M059J (cell line): Measurements from ENCODE around the gene AHRR. TPM values are rescaled to one million over a fixed set of nuclear protein-coding genes. Genes with fewer than 3 reads are reported as not detected.
A peak's percentile ranks its signal among the peaks of the same experiment; 100 is the strongest.
"Not testable (repeated sequence)": the region's sequence is repeated elsewhere in the genome, so short reads cannot be mapped to it uniquely, and the experiment has no call there.

Source experiments
- DNase-seq: peaks from one replicate; pipeline ENCODE4 v3.0.0-alpha.2; 2012; ENCODE audit warnings: low read depth
- total RNA-seq: library from RNA; depleted of rRNA; stranded (reverse); fragments of >200 nt; shearing (Covaris generic); gene quantifications from 2 replicates; pipeline ENCODE4 v1.2.3, GENCODE V29; 2014

The AHRR gene
- total RNA-seq, 1 experiment from 2014 or later: 50.6 TPM

DNA sequence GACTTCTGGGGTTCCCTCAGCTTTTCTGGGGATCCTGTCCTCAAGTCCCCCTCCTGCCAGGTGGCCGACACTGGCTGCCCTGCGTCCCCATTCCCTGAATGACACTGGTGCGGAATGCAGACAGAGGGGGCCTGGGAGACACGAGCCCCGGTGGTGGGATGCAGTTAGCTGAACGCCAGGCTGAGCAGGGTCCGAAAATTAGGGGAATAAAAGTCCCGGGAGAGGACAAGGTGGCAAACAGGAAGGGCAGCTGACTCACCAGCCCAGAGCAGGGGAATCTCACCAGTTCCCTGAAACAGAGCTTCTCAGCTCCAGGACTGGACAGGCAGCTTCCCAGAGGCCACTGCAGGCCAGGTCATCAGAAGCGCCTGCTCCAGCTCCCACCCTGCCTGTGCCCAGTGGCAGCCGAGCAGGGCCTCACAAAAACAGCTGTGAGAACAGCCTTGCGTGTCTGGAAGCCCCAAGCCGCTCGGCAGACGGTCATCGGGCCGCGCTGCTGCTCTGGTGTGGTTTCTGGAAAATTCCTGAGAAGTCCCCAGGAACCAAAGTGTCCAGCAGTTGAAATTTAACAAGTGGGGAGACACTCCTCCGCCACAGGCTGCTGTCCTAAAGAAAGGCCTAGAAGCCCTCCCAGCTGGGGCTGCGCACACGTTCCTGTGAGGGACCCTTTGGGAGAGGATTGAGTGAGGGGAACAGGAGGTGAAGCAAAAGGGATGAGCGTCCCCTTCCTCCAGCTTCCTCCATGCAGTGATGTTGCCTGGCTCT, 73.8 kb downstream of the AHRR start:
- DNase-seq: peak; percentile 94

DNA sequence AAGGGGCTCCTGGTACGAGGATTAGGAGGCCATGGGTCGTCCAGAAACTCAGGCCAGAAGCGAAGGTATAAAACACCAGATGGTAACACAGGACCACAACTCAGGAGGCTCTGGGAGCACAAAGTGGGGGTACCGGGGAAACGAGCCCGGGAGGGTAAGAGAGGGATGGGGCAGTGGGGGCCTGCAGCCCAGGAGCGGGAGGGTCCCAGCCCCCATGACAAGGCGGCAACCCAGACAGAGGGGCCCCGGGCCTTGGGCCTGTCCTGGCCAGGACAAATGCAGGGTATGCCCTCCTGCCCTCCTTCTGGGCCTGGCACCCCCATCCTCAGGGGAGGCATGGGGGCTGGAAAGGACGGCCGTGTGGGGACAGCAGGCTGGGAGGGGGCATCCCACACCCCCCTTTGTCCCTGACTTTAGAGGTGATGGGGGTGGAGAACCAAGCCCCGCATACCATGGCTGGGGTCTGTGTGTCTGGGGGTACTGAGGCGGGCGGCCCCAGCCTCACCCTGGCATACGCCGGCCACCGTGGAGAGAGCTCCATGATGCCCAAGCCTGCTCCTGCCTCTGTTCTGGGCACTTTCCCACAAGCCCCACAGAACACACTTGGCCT, 74.5 kb downstream of the AHRR start:
- DNase-seq: no peak

DNA sequence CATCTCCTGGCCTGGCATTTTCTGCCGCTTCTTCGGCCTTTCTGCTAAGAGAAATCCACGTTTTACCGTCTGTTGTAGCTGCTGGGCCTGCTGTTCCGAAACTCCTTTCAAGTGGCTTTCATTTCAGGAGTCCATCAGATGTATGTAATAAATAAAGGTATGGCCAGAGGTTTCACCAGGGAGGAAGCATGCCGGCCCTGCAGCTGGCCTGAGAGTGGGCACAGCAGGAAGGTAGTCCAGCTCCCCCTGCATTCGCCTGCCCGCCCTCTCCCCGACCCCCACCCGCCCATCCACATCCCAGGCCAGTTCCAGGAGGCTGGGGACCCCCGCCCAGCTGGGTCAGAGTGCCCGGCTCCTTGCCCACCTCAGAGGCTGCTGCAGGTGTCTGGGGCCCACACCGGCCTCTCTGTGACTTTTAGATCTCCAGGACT, 75.0 kb downstream of the AHRR start:
- no peak for DNase-seq

DNA sequence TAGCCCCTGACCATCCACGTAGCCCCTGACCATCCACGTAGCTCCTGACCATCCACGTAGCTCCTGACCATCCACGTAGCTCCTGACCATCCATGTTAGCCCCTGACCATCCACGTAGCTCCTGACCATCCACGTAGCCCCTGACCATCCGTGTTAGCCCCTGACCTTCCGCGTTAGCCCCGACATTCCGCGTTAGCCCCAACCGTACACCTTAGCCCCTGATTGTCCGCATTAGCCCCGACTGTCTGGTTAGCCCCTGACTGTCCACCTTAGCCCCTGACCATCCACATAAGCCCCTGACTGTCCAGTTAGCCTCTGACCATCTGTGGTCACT, 76.6 kb downstream of the AHRR start:
- not testable (repeated sequence) for DNase-seq

DNA sequence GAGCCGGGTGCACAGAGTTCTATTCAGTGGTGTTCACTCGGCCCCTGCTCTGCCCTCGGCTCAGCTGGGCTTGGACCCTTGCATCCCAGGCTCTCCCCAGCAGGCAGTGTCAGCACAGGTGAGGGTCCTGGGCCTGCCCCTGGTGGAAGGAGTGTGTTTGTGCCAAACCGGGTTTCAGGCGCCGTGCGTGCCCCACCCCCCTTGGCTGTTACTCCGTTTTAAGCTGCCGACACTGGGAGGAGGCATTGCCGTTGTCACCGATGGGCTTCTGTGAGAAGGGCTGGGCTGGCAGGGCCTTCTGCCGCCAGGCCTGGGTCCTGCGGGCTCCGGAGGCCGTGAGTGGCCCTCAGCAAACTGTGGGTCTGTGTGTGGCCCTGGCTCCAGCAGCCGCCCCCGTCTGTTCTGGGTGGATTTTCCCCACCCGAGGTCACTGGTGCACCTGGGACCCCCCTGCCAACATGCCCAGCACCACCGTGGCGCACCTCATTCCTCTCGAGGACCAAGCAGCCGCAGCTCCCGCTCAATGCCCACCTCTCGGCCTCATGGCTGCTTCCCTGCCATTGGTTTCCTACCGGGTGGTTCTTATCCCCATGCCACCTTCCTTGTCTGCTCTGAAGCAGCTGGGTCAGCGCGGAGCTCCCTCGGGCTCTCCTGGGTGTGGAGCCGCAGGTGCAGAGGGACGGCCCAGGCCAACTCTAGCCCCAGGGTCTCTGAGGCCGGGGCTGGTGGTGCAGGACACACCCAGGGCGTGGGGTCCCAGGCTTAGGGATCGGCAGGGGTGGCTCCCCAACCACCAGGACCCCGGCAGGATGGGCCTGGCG, 77.2 kb downstream of the AHRR start:
- no peak for DNase-seq

DNA sequence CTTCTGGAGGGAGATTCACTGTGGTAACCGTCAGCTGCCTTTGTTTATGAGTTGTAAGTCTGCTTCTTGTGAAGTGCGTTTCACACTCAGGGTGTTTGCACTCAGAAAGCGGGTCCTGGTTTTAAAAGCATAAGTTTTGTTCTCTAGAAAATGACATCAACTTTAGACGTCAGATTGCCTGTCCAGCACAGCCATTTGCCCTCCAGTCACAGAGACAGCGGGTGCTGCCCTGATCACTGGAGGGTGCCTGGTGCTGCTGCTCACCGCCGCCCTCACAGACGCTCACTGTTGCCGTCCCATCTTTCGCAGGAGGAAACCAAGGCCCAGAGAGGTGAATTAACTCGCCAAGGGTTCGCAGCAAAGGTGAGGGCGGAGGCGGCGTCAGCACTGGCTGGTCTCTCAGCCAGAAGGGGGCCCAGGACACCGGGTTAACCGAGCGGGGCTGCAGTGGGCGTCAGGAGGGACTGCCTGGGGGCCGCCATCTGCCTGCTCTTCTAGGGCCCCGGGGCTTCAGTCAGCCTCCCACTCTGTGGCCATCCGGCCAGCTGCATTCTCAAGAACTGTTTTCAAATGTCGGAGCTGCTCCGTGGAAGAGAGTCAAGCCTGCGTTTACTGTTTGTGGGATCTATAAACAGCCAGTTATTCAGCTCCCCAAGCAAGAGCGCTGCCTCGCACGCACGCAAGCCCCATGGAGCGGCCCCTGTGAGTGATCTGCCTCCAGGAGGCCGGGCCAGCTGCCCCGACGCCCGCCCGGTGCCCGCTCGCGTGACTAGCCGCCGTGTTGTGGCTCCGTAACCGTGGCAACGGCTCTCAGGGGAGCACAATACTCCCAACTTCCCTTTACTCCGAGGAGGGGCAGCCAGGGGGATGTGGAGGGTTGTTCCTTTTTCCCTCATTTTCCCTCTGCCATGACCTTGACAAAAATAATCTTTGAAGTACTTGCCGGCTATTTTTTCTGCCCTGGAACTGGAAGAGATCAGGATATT, 78.1 kb downstream of the AHRR start:
- peak; percentile 99 for DNase-seq

DNA sequence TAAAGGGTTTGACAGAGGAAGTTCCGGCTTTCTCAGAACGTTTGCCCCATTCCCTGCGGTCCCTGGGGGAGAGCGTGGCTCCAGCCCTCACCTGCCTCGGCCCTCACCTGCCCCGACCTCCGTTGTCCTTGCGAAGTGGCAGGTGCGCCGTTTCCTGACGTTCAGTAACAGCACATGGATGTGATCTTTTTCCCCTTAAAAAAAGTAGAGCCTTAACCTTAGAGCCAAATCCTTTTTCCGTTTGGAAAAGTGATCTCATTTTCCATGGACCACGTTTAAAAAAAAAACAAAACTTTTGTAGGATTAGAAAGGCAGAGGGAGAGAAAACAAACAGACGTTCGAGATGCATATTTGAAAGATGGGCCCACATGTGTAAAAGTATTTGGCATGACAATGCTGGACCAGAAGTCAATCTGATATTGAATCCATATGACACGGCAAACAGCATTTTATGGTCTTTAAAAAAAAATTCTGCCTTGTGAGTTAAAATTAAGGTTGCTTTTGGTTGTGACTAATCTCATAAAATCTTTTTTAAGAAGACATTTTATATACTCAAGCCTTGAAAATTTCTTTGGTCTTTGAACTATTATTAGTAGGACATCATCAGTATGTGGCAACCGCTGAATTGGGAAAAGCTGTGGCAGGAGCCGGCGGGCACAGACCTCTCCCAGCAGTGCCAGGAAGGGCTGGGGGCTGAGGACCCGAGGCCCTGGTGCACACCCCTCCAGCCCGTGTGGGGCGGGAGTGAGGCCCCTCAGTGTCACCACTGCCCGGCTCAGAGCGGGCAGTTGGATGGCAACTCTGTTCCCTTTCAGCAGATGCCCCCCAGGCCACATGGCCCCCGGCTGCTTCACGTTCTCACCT, 79.0 kb downstream of the AHRR start:
- peak; percentile 74 for DNase-seq

DNA sequence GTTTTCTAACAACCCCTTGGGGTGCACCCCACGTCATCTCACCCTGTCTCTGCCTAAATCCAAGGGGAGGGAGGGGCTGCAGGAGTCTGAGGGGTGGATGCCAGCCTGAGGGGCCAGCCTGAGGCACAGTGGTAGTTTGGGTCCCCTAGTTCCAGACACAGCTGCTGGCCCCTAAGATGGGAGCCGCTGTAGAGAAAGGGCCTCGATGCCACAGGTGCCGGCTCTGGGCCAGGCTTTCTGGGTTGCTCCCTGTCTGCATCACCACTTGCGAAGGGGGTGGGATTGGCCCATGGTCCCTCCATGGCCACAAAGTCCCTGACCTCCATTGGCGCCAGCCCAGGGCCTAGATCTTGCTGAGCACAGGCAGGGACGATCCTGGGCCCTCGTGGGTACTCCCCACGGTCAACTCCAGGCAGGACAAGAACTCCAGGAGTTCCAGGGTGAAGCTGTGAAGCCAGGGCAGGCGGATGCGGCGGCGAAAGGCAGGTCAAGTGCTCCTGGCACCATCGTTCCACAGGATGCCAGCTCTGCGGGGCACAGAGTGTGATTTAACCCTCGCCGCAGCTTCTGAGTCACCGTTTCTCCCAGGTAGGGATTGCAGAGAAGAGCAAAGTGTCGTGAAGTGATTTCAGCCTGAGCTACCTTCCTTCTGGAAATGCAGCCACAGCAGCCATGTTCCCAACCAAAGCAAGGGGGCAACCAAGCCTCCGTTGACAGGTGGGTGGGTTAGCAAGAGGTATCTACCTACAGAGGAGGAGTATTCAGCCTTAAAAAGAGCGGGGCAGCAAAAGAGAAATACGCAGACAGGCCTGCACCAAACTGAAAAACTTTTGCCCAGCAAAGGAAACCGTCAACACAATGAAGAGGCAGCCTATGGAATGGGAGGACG, 79.9 kb downstream of the AHRR start:
- DNase-seq: no peak

DNA sequence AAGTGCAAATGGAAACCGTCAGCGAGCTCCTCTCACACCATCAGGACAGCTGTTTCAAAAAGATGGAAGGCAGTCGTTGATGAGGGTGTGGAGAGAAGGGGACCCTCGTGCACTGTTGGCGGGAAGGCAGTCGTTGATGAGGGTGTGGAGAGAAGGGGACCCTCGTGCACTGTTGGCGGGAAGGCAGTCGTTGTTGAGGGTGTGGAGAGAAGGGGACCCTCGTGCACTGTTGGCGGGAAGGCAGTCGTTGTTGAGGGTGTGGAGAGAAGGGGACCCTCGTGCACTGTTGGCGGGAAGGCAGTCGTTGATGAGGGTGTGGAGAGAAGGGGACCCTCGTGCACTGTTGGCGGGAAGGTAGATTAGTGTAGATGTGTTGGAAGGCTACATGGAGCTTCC, 80.7 kb downstream of the AHRR start:
- DNase-seq: not testable (repeated sequence)

DNA sequence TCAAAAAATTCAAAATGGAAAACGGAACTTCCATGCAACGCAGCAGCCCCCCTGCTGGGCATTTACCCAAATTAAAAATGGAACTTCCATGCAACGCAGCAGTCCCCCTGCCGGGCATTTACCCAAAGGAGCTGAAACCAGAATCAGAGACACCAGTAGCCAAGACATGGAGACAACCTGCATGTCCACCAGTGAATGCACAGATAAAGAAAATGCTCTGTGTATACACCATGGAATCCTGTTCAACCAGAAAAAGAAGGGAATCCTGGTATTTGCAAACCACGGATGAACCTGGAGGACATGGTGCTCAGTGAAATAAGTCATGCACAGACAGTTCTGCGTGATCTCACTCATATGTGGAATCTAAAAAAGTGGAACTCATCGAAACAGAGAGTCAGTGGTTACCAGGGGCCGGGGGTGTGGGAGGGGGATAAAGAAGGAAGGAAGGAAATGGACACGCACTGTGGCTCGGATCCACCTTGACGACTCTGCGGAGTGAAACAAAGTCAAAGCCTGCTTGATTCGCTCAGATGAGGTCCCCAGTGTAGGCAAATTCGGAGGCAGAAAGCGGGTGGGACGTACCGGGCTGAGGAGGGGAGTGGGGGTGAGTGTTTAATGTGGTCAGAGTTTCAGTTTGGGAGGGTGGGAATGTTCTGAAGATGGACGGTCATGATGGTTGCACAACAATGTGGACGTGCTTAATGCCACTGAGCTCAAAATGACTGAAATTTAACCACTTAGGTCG, 81.3 kb downstream of the AHRR start:
- DNase-seq: no peak

DNA sequence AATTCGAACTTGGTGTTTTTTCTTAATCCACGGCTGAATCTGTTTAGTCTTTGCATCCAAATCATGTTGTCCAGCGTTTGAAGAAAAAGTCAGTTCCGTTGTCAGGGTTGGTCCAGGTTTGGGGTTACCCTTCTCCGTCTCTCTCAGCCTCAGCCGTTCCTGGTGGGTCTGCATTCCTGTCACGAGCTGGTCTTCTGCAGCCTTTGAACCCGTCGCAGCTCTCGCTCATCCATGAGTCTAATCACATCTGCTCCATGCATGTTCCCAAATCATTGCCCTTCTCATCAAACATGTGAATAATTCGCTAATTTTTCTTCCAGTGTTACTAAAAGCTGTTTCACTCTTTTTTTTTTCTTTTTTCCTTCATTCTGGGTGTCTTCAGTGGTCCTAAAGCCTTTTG, 82.5 kb downstream of the AHRR start:
- no peak for DNase-seq

DNA sequence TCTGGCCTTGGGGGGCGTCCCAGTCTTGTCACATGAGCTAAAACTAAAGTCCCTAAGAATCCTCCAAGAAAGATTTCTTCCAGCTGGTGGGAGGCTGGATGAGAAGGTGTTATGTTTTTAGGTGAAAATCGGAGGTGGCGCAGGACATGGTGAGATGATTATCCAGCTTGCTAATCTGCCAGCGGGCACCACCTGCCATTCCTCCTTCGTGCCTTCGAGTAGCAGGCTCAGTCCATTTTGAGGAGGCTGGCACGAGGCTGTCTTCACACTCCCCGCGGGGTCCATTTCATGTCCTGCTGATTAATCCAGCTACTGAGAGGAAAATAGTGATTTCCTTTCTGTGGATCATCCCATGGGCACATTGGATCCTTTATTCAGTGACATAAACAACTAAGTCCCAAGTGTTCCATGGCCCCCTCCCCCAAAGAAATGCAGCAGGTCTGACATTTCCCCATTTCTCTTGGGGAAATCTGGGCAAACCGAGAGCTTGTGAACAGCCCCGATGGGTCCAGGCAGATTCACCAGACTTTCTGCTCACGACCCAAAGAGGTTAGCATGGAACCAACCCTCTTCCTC, 83.2 kb downstream of the AHRR start:
- no peak for DNase-seq

DNA sequence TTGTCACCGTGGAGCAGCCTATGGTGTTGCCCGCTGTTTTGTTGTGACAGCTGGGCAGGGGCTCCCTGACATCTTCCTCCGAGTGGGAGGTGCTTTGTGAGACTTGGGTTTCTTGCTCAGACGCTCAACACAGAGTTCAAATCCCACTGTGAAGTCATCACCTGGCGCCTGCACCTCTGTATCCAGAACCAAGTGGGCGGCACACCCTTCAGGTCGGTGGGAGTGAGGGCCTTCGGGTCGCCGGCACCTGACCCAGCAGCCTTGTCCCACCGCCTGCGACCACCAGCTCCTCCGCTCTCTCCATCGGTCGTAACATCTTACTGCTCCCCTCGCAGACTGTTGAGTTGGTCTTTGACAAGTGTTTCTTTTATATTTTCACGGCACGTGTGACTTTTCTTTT, 83.9 kb downstream of the AHRR start:
- no peak for DNase-seq

DNA sequence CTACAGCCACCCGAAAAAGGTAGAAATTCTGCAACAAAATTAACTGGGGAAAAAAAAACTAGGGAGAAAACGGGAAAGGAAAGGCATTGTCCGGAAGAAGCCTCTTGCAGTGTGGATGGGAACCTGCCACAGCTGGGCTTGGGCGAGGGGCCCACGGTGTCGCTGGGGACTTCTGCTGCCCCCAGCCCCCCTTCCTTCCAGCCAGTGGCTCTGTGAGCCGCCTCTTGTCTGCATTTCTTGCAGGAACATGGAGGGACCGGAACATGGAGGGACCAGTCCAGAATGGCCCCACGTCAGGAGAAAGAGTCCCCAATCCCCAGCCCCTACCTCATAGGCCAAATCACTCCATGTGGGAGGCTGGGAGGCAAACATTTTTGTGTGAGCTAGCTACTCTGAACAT, 84.5 kb downstream of the AHRR start:
- no peak for DNase-seq

DNA sequence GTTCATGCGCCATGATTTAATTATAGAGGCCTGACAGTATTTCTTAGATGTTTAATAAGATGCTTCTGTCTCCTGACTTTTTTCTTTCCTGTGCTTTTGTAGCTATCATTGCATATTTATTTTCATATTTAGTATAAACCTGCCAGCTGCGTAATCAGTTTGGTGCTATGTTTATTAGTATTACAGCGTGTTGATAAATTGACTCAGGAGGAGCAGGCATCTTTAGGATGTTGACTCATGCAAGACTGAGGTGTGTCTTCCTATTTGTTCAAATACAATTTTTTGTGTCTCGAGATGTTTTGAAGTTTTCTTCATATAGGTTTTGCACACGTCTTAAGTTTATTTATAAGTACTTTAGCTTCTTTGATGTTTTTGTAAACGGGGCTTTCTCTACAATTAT, 85.5 kb downstream of the AHRR start:
- no peak for DNase-seq

DNA sequence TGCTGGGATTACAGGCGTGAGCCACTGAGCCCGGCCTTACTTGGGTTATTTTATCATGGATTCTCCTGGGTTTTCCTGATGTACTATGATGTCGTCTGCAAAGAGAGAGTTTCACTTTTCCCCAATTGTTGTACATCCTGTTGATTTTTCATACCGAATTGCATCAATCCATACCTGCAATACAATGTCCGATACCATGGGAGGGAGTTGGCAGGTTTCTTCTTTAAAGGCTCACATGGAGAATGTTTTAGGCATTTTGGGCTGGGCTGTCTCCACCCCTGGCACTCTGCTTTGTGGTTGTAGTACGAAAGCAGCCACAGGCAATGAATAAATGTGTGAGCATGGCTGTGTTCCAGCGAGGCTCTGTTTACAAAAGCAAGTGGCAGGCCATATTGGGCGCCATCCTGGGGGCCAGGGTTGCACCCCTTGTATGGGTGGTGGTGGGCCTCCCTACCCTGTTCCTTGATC, 86.3 kb downstream of the AHRR start:
- no peak for DNase-seq

DNA sequence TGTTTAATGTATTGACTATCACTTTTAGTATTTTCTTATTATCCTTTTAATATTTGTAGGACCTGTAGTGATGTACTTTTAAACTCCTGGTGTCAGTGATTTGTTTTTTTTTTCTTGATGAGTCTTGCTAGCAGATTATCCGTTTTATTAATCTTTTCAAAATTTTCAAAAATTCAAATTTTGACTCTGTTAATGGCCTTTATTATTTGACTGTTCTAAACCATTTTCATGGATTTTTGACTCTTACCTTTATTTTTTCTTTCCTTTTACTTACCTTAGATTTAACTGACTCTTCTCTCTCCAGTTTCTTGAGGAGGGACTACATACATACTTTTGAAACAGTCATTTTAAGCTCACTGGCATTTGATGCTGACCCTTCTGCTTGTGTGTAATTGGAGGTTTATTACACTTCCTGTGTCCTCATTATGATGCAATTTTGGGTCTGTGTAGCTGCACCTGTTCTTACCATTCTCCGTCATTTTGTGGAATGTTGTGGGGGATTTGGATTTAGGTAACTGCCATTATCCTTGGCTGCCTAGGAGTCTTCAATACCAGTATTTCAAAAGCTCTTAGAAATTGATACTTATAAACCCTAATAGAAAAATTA, 89.5 kb downstream of the AHRR start:
- DNase-seq: no peak

DNA sequence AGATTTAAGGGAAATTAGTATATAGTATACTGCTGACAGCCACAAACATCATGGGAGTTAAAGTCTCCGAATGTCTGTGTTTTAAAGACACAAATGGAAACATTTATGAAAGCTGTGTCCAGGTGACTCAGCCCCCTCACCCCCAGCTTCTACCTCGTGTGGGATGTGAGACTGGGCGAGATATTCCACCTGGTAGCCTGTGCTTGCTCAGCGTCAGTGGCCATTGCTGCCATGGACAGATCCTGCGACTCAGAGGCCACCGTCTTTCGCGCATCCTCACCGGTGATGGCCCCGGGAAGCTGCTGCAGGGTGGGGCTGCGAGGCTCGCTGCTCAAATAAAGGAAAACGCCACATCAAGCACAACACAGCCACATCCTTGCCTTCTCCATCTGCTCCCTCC, 90.2 kb downstream of the AHRR start:
- no peak for DNase-seq
